Measurements from ENCODE around the gene C12orf60. TPM values are rescaled to one million over a fixed set of nuclear protein-coding genes. Genes with fewer than 3 reads are reported as not detected.

C12orf60 gene
- total RNA-seq, 2 donors from 2014 or later: 0.90 to 1.1 TPM

- Histone ChIP-seq H3K4me1 (peaks cover 0 to 34% of the 10 kb centered on the region in 2 donors), H3K36me3 (no peaks in the 10 kb centered on the region), H3K27me3 (no peaks in the 10 kb centered on the region), H3K4me3 (peak overlapping the region in 1 of 2 donors; percentile 87), H3K27ac (peak overlapping the region; percentile 95 to 96), H3K9me3 (no peaks in the 10 kb centered on the region)
- no peak for TF ChIP-seq CTCF (IDR thresholded peaks at IDR 0.05)
- DNase-seq (ENCODE audit: low spot score): no peak
These were observed 31.8 kb upstream of the C12orf60 start for GRCh38 chr12:14771651-14772137.

- Histone ChIP-seq H3K4me1 (peaks cover 0 to 33% of the 10 kb centered on the region in 2 donors), H3K9me3 (no peaks in the 10 kb centered on the region), H3K36me3 (no peaks in the 10 kb centered on the region), H3K4me3 (no peak overlapping the region), H3K27me3 (no peaks in the 10 kb centered on the region), H3K27ac (no peak overlapping the region)
- no peak for TF ChIP-seq CTCF (IDR thresholded peaks at IDR 0.05)
- no peak for DNase-seq (ENCODE audit: low spot score)
These were observed 30.5 kb upstream of the C12orf60 start for GRCh38 chr12:14772946-14773345.

GRCh38 chr12:14773685-14774073, 29.8 kb upstream of the C12orf60 start:
- Histone ChIP-seq H3K27ac (peak overlapping the region; percentile 95 to 97), H3K9me3 (no peaks in the 10 kb centered on the region), H3K4me3 (peak overlapping the region; percentile 70 to 88), H3K36me3 (no peaks in the 10 kb centered on the region), H3K27me3 (no peaks in the 10 kb centered on the region), H3K4me1 (peaks cover 0 to 27% of the 10 kb centered on the region in 2 donors)
- DNase-seq (ENCODE audit: low spot score): peak; percentile 66
- TF ChIP-seq CTCF (IDR thresholded peaks at IDR 0.05): no peak

GRCh38 chr12:14774074-14774905, 29.2 kb upstream of the C12orf60 start:
- peak in 1 of 2 donors; percentile 24 for TF ChIP-seq CTCF (IDR thresholded peaks at IDR 0.05)
- peak overlapping the region; percentile 95 to 97 for H3K27ac ChIP-seq
- peak; percentile 99 for DNase-seq (ENCODE audit: low spot score)
- H3K27me3 ChIP-seq: no peaks in the 10 kb centered on the region
- H3K9me3 ChIP-seq: no peaks in the 10 kb centered on the region
- H3K4me3 ChIP-seq: peak overlapping the region; percentile 70 to 88
- H3K4me1 ChIP-seq: peaks cover 0 to 21% of the 10 kb centered on the region in 2 donors
- H3K36me3 ChIP-seq: no peaks in the 10 kb centered on the region

- Histone ChIP-seq H3K27me3 (no peaks in the 10 kb centered on the region), H3K4me1 (peaks cover 0 to 20% of the 10 kb centered on the region in 2 donors), H3K27ac (peak overlapping the region; percentile 95 to 97), H3K9me3 (no peaks in the 10 kb centered on the region), H3K36me3 (no peaks in the 10 kb centered on the region), H3K4me3 (peak overlapping the region; percentile 70 to 88)
- DNase-seq (ENCODE audit: low spot score): peak; percentile 68
- TF ChIP-seq CTCF (IDR thresholded peaks at IDR 0.05): no peak
These were observed 28.4 kb upstream of the C12orf60 start for GRCh38 chr12:14774906-14775635.

Data from right atrium auricular region (tissue), 2 donors.